Lower leg skin (tissue), 4 donors: ENCODE measurements around the gene TBP. TPM values are rescaled to one million over a fixed set of nuclear protein-coding genes. Genes with fewer than 3 reads are reported as not detected.
"Not testable (repeated sequence)": the region's sequence is repeated elsewhere in the genome, so short reads cannot be mapped to it uniquely, and the experiment has no call there.

ENCODE experiments used
- DNase-seq, 2 donors: peaks; one replicate each; pipeline ENCODE4 v3.0.0-alpha.2; 2019; ENCODE audit warnings: low spot score in 2 of 2
- H3K4me3 ChIP-seq: fragments of 200-600 bp; sonication (generic); 2 replicates; pipeline ENCODE4 v1.5.1; 2017; ENCODE audit warnings: mild to moderate bottlenecking, low read depth; ENCODE audit not compliant: poor library complexity, severe bottlenecking
- CTCF ChIP-seq, 3 donors: fragments of 450-650 bp; IDR thresholded peaks; one replicate each; pipeline ENCODE4 v1.5.1; 2016; ENCODE audit warnings: antibody characterized with exemption in 3 of 3, mild to moderate bottlenecking in 3 of 3, moderate library complexity in 2 of 3
- POLR2A ChIP-seq, 2 donors: fragments of 450-650 bp; IDR thresholded peaks; one replicate each; pipeline ENCODE4 v1.6.1; 2016 to 2017; ENCODE audit warnings: antibody characterized with exemption in 2 of 2, mild to moderate bottlenecking in 1 of 2, moderate library complexity in 1 of 2
- WGBS, 2 donors: methylation state at CpG; one replicate each; pipeline ENCODE4 v1.1.5; 2018; 5-methylcytosine and 5-hydroxymethylcytosine counted together
- intact Hi-C: fragments of 100-400 bp; cut with DNase I; formaldehyde crosslinking; loops from one replicate; pipeline ENCODE4 v1.15.0; 2023; ENCODE audit warnings: low total_unique reads
- total RNA-seq, 4 donors: library from RNA; depleted of rRNA; stranded (reverse); fragments of >200 nt; gene quantifications; one replicate each; pipeline ENCODE4 v1.1.0, GENCODE V29; 2016

The TBP gene
- total RNA-seq, 4 donors from 2014 or later, result 12.8 to 17.4 (median 14.2) TPM

GRCh38 chr6:170596426-170596825 is 42.3 kb downstream of the TBP start:
- DNase-seq, result no peak
- intact Hi-C loops, result no loop called here
- TF ChIP-seq CTCF (IDR thresholded peaks at IDR 0.05) (no peak), POLR2A (IDR thresholded peaks at IDR 0.05) (no peak)
- no peak overlapping the region for H3K4me3 ChIP-seq

- TF ChIP-seq CTCF (IDR thresholded peaks at IDR 0.05), result no peak
- TF ChIP-seq POLR2A (IDR thresholded peaks at IDR 0.05), result no peak
- no peak overlapping the region for H3K4me3 ChIP-seq
- DNase-seq, result no peak
- intact Hi-C loops, result no loop called here
Observed at GRCh38 chr6:170597278-170597677, 43.1 kb downstream of the TBP start.

GRCh38 chr6:170605574-170606259 is 51.5 kb downstream of the TBP start:
- WGBS, 2 donors, result 58 to 74% methylated on average over 6 of the region's 6 CpGs
- TF ChIP-seq CTCF (IDR thresholded peaks at IDR 0.05), result no peak
- TF ChIP-seq POLR2A (IDR thresholded peaks at IDR 0.05), result no peak
- H3K4me3 ChIP-seq, result no peak overlapping the region
- intact Hi-C loops, result no loop called here
- DNase-seq, result no peak

GRCh38 chr6:170609225-170609624 is 55.1 kb downstream of the TBP start:
- DNase-seq, H3K4me3 ChIP-seq, intact Hi-C loops: not testable (repeated sequence)
- WGBS, 2 donors, result 77 to 79% methylated on average over 8 of the region's 8 CpGs

- DNase-seq, intact Hi-C loops, H3K4me3 ChIP-seq: not testable (repeated sequence)
- WGBS, 2 donors, result 6% methylated on average over 11 of the region's 55 CpGs
Observed at GRCh38 chr6:170612256-170612804, 58.2 kb downstream of the TBP start.

GRCh38 chr6:170616020-170616554 is 61.9 kb downstream of the TBP start:
- DNase-seq, intact Hi-C loops, H3K4me3 ChIP-seq: not testable (repeated sequence)
- WGBS, 2 donors, result 100% methylated on average over 1 of the region's 1 CpG; no CpG with 5 or more reads in 1 of the 2 donors

Other genes starting within 250 kb of the TBP start
- 10 to 100 TPM; 21.8 to 25.7 (median 22.7) TPM for gene FAM120B, start 247.6 kb upstream of the TBP start, total RNA-seq
- 100 to 1,000 TPM; 175 to 255 (median 213) TPM for gene PSMB1, start 1.1 kb upstream of the TBP start, total RNA-seq
- 10 to 100 TPM; 62.0 to 86.3 (median 75.6) TPM for gene PDCD2, start 30.3 kb downstream of the TBP start, total RNA-seq